Endothelial cell of umbilical vein (primary cell): ENCODE data around the gene B3GNT3. TPM values are rescaled to one million over a fixed set of nuclear protein-coding genes. Genes with fewer than 3 reads are reported as not detected.
A peak's percentile ranks its signal among the peaks of the same experiment; 100 is the strongest.

Experiments used
- BruUV-seq: library from RNA; stranded (reverse); fragments of 400-500 nt; replicated peaks from 2 replicates; lab custom pipeline; 2021; lab: Mats Ljungman, UMichigan
- CTCF ChIA-PET: fragments of 300-600, 350-600 bp; sonication (Branson Sonifier 250); formaldehyde crosslinking; loops from one replicate; lab custom pipeline; 2021; ENCODE audit warnings: antibody characterized with exemption, inconsistent platforms; lab: Charles Lee
- POLR2A ChIA-PET: fragments of 300-600, 350-600 bp; sonication (Branson Sonifier 250); formaldehyde crosslinking; loops from one replicate; lab custom pipeline; 2021; ENCODE audit warnings: antibody characterized with exemption, inconsistent platforms; lab: Charles Lee
- DNase-seq: peaks from one replicate; pipeline ENCODE4 v3.0.0-alpha.2; 2011; ENCODE audit warnings: low read depth, low spot score
- FAIRE-seq: peaks from 2 replicates; lab custom pipeline; 2011; peaks lifted over from hg19 to GRCh38; lab: Jason Lieb, UNC
- H2AFZ ChIP-seq: 2 replicates; pipeline ENCODE4 v1.6.0; 2012; ENCODE audit warnings: low read depth, low read length, control low read depth, inconsistent platforms
- H3K27ac ChIP-seq: 2 replicates; pipeline ENCODE4 v1.5.1; 2011; ENCODE audit warnings: low read depth, mild to moderate bottlenecking, control low read depth, low read length, moderate library complexity; ENCODE audit not compliant: insufficient read depth
- H3K27me3 ChIP-seq, 2 experiments: 2 replicates each; pipeline versions ENCODE4 v1.6.0 to v1.6.1; 2011; ENCODE audit warnings: low read length in 2 of 2, mixed read lengths in 1 of 2; ENCODE audit not compliant: control insufficient read depth in 2 of 2, insufficient read depth in 2 of 2
- H3K36me3 ChIP-seq, 2 experiments: 2 replicates in 1 of 2; 3 replicates in 1 of 2; pipeline ENCODE4 v1.5.1; 2011; ENCODE audit warnings: low read length in 2 of 2, mild to moderate bottlenecking in 1 of 2, moderate library complexity in 1 of 2; ENCODE audit not compliant: control insufficient read depth in 2 of 2, insufficient read depth in 2 of 2; ENCODE audit errors: extremely low read depth in 1 of 2
- H3K4me1 ChIP-seq: 3 replicates; pipeline ENCODE4 v1.5.1; 2011; ENCODE audit warnings: mild to moderate bottlenecking, low read length; ENCODE audit not compliant: control insufficient read depth, insufficient read depth; ENCODE audit errors: extremely low read depth
- H3K4me2 ChIP-seq: 2 replicates; pipeline ENCODE4 v1.6.1; 2011; ENCODE audit warnings: low read length, control low read depth, mixed read lengths; ENCODE audit not compliant: insufficient read depth
- H3K4me3 ChIP-seq, 3 experiments: fragments of 200-600 bp in 1 of 3; sonication (generic), shearing (Covaris generic) in 1 of 3; replicated peaks in 1 of 3; 2 replicates each; pipeline ENCODE4 v1.5.1; 2011 to 2016; ENCODE audit warnings: control low read depth in 3 of 3, low read length in 3 of 3, mild to moderate bottlenecking in 2 of 3, inconsistent platforms in 1 of 3, low read depth in 1 of 3, moderate library complexity in 1 of 3; ENCODE audit not compliant: insufficient read depth in 1 of 3
- H3K79me2 ChIP-seq: 2 replicates; pipeline ENCODE4 v1.6.0; 2012; ENCODE audit warnings: low read length, inconsistent platforms; ENCODE audit not compliant: control insufficient read depth, insufficient read depth
- H3K9ac ChIP-seq: replicated peaks from 2 replicates; pipeline ENCODE3; 2011; ENCODE audit warnings: low read length, control low read depth; ENCODE audit not compliant: insufficient read depth; ENCODE audit errors: extremely low read depth
- H3K9me1 ChIP-seq: replicated peaks from 3 replicates; pipeline ENCODE4 v1.6.0; 2011; ENCODE audit warnings: mild to moderate bottlenecking, low read length; ENCODE audit not compliant: control insufficient read depth, insufficient read depth; ENCODE audit errors: extremely low read depth
- H3K9me3 ChIP-seq: replicated peaks from 2 replicates; pipeline ENCODE4 v1.5.1; 2012; ENCODE audit warnings: low read length, inconsistent platforms; ENCODE audit not compliant: control insufficient read depth, insufficient read depth
- H4K20me1 ChIP-seq: replicated peaks from 2 replicates; pipeline ENCODE3; 2011; ENCODE audit warnings: mild to moderate bottlenecking, low read length; ENCODE audit not compliant: control insufficient read depth, insufficient read depth; ENCODE audit errors: extremely low read depth
- CTCF ChIP-seq, 2 donors: IDR thresholded peaks; 1 replicate in 1 of 2; 2 replicates in 1 of 2; pipeline ENCODE4 v1.5.1; 2011; ENCODE audit warnings: low read length in 2 of 2, mild to moderate bottlenecking in 2 of 2, moderate library complexity in 2 of 2, control low read depth in 1 of 2, inconsistent platforms in 1 of 2, low read depth in 1 of 2; ENCODE audit not compliant: insufficient read depth in 1 of 2; ENCODE audit errors: extremely low read depth in 1 of 2
- EZH2 ChIP-seq: IDR thresholded peaks from 2 replicates; pipeline ENCODE4 v1.6.1; 2012; ENCODE audit warnings: borderline replicate concordance, low read depth, mild to moderate bottlenecking, moderate library complexity, low read length, inconsistent platforms; ENCODE audit not compliant: severe bottlenecking
- FOS ChIP-seq: IDR thresholded peaks from 2 replicates; pipeline ENCODE4 v1.6.1; 2011; ENCODE audit warnings: mild to moderate bottlenecking, low read length, moderate library complexity, borderline replicate concordance; ENCODE audit not compliant: insufficient read depth
- GATA2 ChIP-seq: IDR thresholded peaks from 2 replicates; pipeline ENCODE4 v1.7.0; 2011; ENCODE audit warnings: low read depth, mild to moderate bottlenecking, moderate library complexity, mixed read lengths, low read length; ENCODE audit not compliant: insufficient read length, insufficient read depth
- JUN ChIP-seq: IDR thresholded peaks from 2 replicates; pipeline ENCODE4 v1.6.1; 2011; ENCODE audit warnings: borderline replicate concordance, low read depth; ENCODE audit not compliant: insufficient read length, insufficient read depth
- MYC ChIP-seq: IDR thresholded peaks from one replicate; pipeline ENCODE4 v1.6.1; 2011; ENCODE audit warnings: mild to moderate bottlenecking, low read depth, low read length
- POLR2A ChIP-seq: IDR thresholded peaks from 2 replicates; pipeline ENCODE4 v1.6.1; 2012; ENCODE audit warnings: low read depth, mild to moderate bottlenecking, control low read depth, low read length
- POLR2AphosphoS5 ChIP-seq: IDR thresholded peaks from 2 replicates; pipeline ENCODE4 v1.6.1; 2012; ENCODE audit warnings: low read depth, mild to moderate bottlenecking, control low read depth, low read length, moderate library complexity; ENCODE audit not compliant: insufficient read depth
- dilution Hi-C: fragments of 300-500 bp; cut with MboI; formaldehyde crosslinking; loops from one replicate; pipeline ENCODE4 v1.15.0; 2019; ENCODE audit warnings: low sequenced_read_pairs; ENCODE audit not compliant: extremely low pct_ligation_motif_present
- intact Hi-C: fragments of 100-400 bp; cut with micrococcal nuclease; formaldehyde crosslinking; loops from one replicate; pipeline ENCODE4 v1.10.0; 2022
- polyA plus RNA-seq, 4 experiments: library from polyadenylated mRNA; depleted of rRNA in 3 of 4; stranded (reverse) in 3 of 4; unstranded in 1 of 4; fragments of >200 nt; gene quantifications; 2 replicates each; pipeline versions ENCODE4 v1.2.1 to v1.2.3, GENCODE V29; 2011 to 2012; ENCODE audit warnings: missing spikeins in 1 of 4
- total RNA-seq: library from RNA; stranded (reverse); gene quantifications from 2 replicates; pipeline ENCODE4 v1.2.3, GENCODE V29; 2021
- TF ChIP-seq, protein P1 (sequence below): IDR thresholded peaks from 2 replicates; pipeline ENCODE4 v1.6.1; 2011; ENCODE audit not compliant: insufficient read depth, insufficient read length

The B3GNT3 gene
- total and polyA plus RNA-seq, 2 donors (not counting 3 experiments of a cell fraction or from before 2014, with no cell fraction given): 0.10 TPM; not detected in 1

DNA sequence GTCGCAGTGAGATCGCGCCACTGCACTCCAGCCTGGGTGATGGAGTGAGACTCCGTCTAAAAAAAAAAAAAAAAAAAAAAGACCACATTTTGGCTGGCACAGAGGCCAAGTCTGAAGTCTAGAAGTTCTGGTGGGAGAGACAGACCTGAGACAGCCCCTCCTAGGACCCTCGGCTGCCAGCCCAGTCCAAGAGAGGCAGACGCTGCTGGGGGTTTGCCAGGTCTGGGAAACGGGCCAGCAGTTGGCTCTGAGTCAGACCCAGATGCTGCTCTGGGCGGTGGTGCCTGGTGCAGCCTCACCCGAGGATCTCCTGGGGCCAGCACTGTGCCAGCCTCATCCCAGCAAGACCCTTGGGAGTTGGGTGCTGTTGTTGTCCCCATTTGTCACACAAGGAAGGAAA is 37.8 kb upstream of the B3GNT3 start:
- no peaks in the 10 kb centered on the region for H3K36me3 ChIP-seq
- no peaks in the 10 kb centered on the region for H3K9me3 ChIP-seq
- dilution Hi-C loops (no loop called here), intact Hi-C loops (no loop called here)
- H3K9ac ChIP-seq: no peak overlapping the region
- no peaks in the 10 kb centered on the region for H3K27me3 ChIP-seq
- H3K4me1 ChIP-seq: peaks cover 3% of the 10 kb centered on the region
- ChIA-PET CTCF (interaction anchor here (0.7 to 1.6 kb wide), 3 partner anchors 10 to 41 kb away, joined by 3 to 7 read pairs (median 4); no protein-coding TSS in a partner anchor), POLR2A (no interaction called here)
- H3K4me2 ChIP-seq: no peak overlapping the region
- TF ChIP-seq GATA2 (no peak), POLR2AphosphoS5 (no peak), CTCF (IDR thresholded peaks at IDR 0.05; ENCODE audit: extremely low read depth in 1 of 2, insufficient read depth in 1 of 2, low read depth in 1 of 2, low read length in 2 of 2) (no peak), MYC (no peak), POLR2A (no peak), FOS (no peak), EZH2 (no peak), JUN (no peak)
- TF ChIP-seq, protein P1, sequence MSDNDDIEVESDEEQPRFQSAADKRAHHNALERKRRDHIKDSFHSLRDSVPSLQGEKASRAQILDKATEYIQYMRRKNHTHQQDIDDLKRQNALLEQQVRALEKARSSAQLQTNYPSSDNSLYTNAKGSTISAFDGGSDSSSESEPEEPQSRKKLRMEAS: no peak
- H3K9me1 ChIP-seq: no peaks in the 10 kb centered on the region
- FAIRE-seq (peak; percentile 65), DNase-seq (peak; percentile 68)
- no TSS peak for BruUV-seq
- no peak overlapping the region for H2AFZ ChIP-seq
- H3K79me2 ChIP-seq: no peaks in the 10 kb centered on the region
- H4K20me1 ChIP-seq: no peaks in the 10 kb centered on the region
- H3K27ac ChIP-seq: no peak overlapping the region
- no peak overlapping the region for H3K4me3 ChIP-seq
